ENCODE results near the gene TNFRSF11A.

Gene TNFRSF11A

DNA sequence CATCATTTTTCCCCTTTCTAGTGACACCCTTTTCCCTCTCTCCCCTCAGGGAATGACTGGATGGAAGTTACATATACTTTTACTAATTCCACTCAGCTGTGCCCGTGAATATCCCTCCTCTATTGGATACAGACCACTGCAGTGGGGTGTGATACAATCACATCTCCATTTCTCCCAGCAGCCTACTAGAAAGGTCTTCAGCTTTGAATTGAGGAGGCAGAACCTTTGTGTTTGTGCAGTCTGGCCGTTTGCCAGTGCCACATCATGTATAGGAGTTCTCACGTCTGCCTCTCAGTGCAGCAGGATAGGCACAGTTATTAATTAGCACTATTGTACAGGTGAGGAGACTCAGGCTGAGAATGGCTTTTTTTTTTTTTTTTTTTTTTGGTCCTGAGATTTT lies 16.4 kb downstream of the TNFRSF11A start:
- no peak for DNase-seq (ENCODE audit: extremely low read depth in 1 of 2, low read depth in 1 of 2)

DNA sequence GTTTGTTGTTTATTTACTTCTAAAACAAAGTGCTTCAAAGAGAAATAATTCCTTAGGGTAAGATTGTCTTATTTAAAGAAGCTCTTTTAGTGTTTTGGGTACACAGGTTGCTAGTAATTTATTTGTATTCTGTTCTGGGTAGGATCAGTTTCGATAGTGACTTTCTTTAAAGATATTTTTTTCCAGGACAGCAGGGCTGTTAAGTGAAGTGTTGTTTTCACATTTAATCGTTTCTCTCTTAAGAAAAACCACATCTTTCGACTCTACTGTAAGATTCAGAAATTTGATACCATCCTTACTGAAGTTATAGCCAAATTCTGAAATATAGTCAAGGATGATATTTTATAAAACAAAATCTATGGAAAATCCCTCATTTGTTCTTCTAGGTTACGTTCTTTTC lies 17.8 kb downstream of the TNFRSF11A start:
- DNase-seq (ENCODE audit: extremely low read depth in 1 of 2, low read depth in 1 of 2), result no peak

DNA sequence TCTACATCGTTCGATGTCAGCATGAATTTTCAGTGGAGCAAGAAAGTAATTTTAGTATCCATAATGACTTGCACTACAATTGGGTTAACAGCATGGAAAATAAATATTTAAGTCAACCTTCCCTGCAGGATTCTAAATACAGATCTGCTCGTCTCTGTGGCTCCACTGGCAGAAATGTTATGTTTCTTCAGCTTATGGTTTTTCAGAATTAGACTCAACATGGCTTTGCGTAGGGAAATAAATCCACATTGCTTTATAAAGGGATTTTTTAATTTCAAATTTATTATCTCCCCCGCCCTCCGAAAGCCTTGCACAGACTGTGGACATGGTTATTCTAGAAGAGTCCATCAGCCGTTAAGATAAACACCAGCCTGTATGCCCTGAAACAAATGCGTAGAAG lies 18.2 kb downstream of the TNFRSF11A start:
- no peak for DNase-seq (ENCODE audit: extremely low read depth in 1 of 2, low read depth in 1 of 2)

DNA sequence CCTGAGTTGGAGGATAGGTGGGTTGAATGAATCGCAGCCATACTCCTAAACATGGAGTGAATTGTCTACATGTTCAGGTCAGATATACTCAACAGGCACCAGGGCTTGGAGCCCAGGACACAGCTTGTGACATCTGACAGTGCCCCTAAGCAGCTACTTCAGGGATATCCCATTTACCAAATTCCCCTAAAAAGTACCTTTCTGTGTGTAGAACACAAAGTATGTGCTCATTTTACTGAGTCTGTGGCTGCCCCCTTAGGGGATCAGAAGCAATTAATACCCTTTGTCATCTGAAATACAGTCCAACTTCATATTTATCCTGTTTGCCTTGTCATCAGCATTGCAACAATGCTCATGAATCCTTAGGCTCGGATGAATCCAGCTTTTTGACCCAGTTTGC lies 20.8 kb downstream of the TNFRSF11A start:
- no peak for DNase-seq (ENCODE audit: extremely low read depth in 1 of 2, low read depth in 1 of 2)

DNA sequence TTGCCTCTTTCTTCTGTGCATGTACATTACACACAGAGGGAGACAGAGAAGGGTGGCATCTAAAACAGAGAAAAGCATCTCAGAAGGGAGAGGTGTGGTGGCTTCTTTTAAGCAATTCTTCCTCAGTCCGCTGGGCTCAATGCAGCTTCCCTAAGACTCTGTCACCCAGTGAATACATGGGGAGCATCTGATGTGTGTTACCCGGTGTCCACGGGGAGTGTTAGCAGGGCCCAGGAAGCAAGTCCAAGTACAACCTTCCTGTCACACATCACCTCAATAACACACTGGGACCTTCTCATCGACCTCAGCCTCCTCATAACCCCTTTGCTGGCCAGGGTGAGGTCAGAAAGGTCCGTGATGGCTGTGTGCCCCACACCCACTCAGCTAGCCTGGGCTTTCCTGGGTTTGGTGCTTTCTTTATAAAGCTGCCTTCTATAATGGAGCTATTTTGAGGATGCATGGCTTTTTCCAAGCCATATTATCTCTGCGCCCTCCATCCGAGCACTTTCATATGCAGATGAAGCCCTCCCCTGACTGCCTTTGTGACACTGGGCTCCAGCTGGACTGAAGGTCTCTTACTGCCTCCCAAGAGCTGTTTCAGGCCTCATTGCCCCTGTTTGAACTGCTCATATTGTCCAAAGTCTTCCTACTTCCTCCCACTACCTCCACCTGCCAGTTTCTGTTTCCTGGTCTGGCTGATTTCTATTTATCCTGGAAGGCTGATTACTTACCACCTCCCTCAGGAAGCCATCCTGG lies 21.4 kb downstream of the TNFRSF11A start:
- DNase-seq (ENCODE audit: extremely low read depth in 1 of 2, low read depth in 1 of 2), result no peak

DNA sequence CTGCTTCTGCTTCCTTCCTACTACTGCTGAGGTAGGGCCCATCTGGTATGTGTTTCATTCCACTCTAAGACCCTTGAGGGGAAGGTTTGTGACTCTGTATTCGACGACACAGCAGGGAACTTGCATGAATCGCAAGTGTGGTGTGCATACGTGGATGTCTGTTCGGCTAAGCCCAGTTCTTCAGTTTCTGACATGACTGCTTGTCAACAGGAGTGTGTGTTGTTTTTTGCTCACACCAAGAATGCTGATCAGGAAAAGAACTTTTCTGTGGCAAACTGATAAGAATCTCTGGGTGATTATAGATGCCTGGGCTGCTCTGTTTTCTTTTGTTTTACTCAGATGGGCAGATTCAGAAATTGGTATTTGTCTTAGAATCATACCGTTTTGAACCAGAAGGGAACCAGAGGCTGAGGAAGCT lies 22.0 kb downstream of the TNFRSF11A start:
- DNase-seq (ENCODE audit: extremely low read depth in 1 of 2, low read depth in 1 of 2), result no peak

DNA sequence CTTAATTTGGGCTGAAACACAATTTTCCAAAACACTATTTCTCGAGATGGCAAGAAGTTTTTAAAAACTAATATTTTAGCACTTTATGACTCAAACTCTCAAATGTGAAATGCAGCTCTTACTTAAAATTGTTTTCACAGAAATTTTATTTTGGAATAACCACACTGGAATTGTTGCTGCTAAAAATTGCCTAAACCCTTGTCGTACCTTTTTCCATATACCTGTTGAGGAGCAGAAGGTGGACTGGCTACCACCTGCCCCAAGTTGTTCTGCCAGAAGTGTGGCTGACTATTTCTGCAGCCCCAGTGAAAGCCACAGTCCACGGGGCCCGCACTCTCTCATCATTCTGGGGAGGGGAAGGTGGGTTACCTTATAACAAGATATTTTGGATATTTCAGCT lies 23.4 kb downstream of the TNFRSF11A start:
- no peak for DNase-seq (ENCODE audit: extremely low read depth in 1 of 2, low read depth in 1 of 2)

DNA sequence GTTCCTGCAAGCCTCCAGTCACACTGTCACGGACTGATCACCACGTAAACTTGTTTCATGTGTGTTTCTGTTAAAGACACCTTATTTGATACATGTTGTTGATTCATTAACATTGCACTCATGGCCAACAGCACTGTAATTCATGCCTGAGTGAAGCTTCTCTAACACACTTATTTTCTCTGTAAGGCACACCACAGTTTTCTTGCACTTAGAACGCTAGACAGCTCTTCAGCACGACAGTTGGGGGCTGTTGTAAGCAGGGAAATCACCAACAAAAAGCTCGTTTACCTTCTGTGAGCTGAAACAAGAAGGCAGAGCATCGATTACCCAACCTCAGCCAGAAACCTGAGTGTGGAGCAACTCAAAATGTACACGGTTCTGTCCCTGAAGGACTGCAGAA lies 28.1 kb downstream of the TNFRSF11A start:
- no peak for DNase-seq (ENCODE audit: extremely low read depth in 1 of 2, low read depth in 1 of 2)

DNA sequence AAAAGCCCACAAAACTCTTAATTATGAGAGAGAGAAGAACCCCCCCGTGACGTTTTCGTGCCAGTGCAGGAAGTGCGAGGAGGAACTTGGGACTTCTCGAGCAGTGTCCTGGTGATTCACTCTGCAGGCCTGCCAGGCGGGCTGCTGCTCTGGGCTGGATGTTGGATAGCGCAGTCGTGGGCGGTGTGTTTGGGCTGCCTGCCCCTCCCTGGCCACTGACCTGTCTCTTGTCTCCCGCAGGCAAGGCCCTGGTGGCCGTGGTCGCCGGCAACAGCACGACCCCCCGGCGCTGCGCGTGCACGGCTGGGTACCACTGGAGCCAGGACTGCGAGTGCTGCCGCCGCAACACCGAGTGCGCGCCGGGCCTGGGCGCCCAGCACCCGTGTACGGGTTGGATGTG lies 29.0 kb downstream of the TNFRSF11A start:
- DNase-seq (ENCODE audit: extremely low read depth in 1 of 2, low read depth in 1 of 2), result no peak

DNA sequence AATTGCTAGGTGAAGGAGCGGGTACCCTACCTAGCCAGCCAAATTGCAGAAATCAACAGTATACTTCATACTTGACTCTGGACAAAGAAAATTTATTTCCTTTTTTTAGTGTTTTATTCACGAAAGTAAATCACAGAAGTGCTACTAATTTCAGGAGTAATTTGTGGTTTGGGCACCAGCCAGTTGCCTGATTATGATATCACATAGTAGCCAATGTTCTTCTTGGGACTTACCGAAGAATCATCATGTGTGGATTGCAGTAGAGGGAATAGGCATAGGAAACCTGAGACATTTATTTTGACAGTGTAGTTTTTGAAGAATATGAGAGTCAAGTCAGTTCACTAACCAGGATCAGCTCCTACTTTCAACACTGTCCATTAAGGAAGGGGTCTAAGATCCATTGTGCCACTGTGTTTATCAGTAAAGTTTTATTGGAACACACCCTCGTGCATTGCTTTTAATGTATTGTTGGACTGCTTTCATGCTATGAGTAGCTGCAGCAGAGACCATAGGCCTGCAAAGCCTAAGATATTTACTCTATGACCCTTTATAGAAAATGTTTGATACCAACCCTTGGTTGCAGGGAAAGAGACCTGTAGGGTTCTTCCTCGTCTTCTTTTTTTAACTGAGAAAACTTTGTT lies 32.1 kb downstream of the TNFRSF11A start:
- no peak for DNase-seq (ENCODE audit: extremely low read depth in 1 of 2, low read depth in 1 of 2)

DNA sequence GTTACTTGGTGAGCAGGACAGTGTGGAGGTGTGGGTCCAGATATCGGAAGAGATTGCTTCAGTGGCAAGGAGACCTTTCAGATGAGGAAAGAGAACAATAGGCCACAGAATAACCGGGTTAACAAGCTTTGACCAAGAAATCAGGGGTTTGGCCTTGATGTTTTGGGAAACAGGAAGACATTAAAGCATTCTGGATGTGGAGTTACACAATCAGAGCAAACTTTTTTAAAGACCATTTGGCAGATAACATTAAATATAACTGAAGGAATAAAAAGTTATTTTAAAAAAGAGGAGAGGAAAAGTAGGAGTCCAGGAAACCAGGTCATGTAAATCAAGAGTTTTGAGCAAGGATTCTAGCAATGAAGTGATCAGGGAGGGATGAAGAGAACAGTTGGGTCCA lies 35.7 kb downstream of the TNFRSF11A start:
- DNase-seq (ENCODE audit: extremely low read depth in 1 of 2, low read depth in 1 of 2), result no peak

DNA sequence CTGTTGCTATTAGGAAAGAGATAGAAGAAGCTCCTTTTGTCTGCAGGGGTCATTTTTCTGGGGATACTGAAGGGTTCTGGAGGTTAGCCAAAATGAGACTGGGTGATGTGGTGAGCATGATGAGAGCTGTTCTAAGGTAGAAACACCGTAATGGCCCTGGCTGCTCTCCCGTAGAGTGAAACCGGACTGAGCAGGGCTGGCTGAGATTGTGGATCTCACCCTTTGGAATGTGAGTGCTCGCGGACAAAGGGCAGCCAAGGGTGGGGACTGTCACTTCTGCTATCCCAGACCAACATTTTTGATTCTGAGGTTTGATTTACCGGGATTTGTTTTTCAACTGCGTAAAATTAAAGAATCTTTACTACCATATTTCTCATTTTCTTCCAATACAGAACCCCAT lies 36.2 kb downstream of the TNFRSF11A start:
- DNase-seq (ENCODE audit: extremely low read depth in 1 of 2, low read depth in 1 of 2), result no peak

DNA sequence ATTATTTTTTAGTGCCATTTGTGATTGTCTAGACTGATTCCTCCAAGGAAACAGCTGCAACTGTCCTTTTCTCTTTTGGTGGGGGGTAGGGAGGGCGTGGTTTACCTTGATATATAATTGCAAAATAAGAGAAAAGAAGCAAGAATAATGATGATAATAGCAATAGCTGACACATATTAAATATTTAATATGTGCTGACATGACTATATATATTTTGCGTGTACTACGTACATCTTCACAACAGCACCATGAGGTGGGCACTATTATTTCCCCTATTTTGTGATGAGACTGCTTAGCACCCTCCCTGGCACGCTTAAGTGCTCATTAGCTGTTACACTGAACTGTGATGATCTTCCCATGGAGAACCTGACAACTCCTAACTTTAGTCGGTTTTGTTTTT lies 39.4 kb downstream of the TNFRSF11A start:
- DNase-seq (ENCODE audit: extremely low read depth in 1 of 2, low read depth in 1 of 2), result no peak

DNA sequence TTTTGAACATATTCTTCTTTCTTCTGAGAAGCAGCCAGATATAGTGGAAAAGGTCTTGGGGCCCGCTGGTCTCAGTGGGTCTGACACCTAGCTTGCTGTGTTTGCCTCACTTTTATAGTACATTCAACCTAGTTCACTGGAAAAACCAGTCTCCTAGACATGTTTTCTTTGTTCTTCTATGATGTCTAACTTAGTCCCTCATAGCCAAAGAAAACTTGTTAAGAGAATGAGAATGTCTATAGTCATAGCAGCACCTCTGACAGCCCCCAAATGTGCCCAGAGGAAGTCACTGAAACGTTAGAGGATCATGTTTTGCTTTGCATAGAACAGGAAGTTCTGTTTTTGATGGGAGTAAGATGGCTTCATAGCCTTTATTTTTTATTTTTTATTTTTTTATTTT lies 40.3 kb downstream of the TNFRSF11A start:
- no peak for DNase-seq (ENCODE audit: extremely low read depth in 1 of 2, low read depth in 1 of 2)

DNA sequence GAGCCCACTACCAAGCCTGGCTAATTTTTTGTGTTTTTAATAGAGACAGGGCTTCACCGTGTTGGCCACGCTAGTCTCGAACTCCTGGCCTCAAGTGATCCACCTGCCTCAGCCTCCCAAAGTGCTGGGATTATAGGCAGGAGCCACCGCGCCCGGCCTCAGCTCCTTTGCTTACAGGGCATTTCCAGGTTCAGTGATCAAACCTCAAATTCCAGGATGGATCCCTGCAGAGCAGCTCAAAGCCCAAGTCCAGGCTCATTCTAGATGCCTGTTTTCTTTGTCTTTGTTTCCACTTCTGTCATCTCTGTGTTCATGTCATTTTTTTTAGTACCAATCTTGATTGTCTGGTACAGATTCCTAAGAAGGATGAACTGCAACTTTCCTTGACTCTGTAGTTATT lies 41.9 kb downstream of the TNFRSF11A start:
- DNase-seq (ENCODE audit: extremely low read depth in 1 of 2, low read depth in 1 of 2), result no peak

DNA sequence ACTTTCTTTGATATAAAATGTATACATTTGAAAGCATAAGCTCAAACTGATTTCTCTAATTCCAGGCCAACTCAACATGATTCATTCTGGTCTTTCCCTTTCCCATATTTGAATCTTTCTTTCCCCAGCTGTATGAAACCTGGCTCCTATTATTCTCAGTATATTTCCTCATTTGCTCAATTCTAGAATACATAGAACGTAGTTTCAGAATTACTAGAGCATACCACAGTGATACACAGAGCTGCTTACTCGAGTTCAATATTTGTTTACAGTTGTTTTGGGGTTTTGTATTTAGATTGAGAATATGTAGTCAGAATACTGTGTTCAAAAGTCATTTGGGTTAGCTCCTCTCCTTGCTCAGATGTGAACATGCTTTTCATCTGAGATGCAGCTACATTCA lies 43.0 kb downstream of the TNFRSF11A start:
- no peak for DNase-seq (ENCODE audit: extremely low read depth in 1 of 2, low read depth in 1 of 2)

DNA sequence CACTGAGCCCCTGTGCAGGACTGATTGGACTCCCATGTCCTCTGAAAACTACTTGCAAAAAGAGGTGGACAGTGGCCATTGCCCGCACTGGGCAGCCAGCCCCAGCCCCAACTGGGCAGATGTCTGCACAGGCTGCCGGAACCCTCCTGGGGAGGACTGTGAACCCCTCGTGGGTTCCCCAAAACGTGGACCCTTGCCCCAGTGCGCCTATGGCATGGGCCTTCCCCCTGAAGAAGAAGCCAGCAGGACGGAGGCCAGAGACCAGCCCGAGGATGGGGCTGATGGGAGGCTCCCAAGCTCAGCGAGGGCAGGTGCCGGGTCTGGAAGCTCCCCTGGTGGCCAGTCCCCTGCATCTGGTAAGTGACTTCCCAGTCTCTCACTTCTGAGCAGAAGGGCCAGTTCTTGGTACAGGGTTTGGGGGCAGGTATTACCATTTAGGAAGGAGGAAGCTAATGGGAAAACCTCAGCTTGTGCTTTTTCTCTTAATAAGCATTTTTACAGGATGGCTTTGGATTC lies 44.1 kb downstream of the TNFRSF11A start:
- no peak for DNase-seq (ENCODE audit: extremely low read depth in 1 of 2, low read depth in 1 of 2)

DNA sequence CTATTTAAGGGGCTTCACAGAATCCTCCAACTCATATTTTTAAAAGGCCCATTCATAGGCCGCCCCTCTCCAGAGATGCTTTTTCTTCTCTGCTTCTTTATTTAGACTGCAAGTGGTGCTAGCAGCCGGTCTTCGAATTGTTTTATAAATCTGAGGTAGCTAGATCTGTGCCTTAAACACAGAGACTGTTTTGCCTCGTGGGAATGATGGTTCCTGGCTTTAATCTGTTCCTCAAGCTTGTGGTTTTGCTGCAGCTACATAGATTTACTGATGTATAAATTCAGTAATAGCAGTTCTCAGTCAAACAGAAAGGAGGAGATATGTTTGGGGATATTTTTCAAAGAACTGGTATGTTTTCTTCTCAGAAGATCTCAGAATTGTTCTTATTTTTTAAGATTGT lies 45.3 kb downstream of the TNFRSF11A start:
- no peak for DNase-seq (ENCODE audit: extremely low read depth in 1 of 2, low read depth in 1 of 2)

DNA sequence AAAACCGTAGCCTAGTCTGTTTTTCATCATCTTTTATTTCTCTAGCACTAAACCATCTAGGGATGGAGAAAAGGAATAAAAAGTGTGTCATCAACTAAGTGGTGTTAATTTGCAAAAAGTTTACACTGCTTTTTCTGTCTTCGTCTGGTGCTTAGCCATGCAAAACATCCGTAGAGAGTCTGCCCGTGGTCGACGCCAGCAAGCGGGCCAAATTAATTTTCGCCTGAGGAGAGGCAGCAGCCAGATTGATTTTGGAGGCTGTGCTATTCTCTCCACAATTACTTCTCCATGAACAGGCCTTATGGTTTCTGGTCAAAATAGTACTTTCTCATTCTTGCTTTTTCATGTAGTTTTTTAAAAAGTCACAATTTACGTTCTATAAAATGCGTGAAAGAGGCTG lies 46.3 kb downstream of the TNFRSF11A start:
- DNase-seq (ENCODE audit: extremely low read depth in 1 of 2, low read depth in 1 of 2), result no peak

DNA sequence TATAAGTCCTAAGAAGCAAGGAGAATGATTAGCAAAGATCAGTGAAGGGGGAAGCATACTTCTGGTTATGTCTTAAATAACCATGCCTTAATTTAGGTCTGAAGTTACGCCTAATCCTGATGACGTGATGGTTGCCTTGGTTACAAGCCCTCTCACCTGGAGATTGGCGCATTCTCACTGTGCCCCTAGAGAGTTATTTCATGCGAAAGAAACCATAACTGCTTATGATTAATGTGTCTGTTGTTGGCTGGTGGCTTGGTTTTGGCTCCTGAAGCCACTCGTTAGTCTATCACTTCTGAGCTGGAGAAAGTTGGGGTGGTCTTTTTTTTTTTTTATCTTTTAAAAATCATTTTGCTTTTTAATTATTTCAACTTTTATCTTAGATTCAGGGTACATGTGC lies 47.0 kb downstream of the TNFRSF11A start:
- DNase-seq (ENCODE audit: extremely low read depth in 1 of 2, low read depth in 1 of 2), result no peak

DNA sequence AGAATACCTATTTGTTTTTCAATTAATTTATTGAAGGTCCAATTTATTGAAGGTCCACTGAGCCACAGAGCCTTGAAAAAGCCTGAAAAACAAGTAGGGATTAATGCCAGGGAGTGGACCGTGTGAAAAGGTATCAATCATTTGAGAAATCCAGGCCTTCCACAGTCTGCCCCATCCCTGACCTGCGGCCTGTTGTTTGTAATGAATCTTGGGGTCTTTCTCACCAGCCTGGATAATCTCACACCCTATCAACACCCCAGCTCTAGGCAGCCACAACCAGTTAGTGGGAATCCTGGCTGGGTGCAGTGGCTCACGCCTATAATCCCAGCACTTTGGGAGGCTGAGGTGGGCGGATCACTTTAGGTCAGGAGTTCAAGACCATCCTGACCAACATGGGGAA lies 47.8 kb downstream of the TNFRSF11A start:
- no peak for DNase-seq (ENCODE audit: extremely low read depth in 1 of 2, low read depth in 1 of 2)

DNA sequence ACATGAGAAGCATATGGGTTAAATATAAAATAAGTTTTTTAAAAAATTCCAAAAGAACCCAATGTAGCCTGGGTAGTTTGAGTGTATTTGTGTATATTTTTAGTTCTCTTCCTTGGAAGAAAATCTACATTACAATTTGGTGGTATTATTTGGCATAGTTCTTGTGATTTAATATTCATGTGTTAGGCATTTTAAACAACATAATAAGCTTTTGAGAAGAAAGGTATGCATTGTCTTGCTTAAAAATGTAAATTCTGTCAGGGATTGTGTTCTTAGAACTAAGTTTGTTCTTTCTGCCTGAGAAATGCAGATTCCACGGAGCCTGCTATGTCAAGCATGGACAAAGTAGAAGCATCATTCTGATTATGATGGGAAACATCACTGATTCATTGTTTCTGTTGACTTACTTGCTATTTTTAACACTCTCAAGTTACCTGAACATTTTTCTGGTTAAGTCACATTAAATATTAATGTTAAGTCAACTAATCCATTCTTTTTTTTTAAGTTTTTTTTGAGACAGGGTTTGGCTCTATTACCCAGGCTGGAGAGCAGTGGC lies 49.4 kb downstream of the TNFRSF11A start:
- no peak for DNase-seq (ENCODE audit: extremely low read depth in 1 of 2, low read depth in 1 of 2)

All from stimulated activated CD8-positive, alpha-beta memory T cell treated with anti-CD3 and anti-CD28 coated beads, Interleukin-7, amount 100 ng/mL, for 48 hours (primary cell).